Activated CD4-positive, CD25-positive, alpha-beta regulatory T cell treated with anti-CD3 and anti-CD28 coated beads, Interleukin-2, amount 50 U/mL, for 16 hours (primary cell): ENCODE results near the gene ACSM5.
"Not testable (repeated sequence)": the region's sequence is repeated elsewhere in the genome, so short reads cannot be mapped to it uniquely, and the experiment has no call there.

Experiments
- DNase-seq: peaks from one replicate; pipeline ENCODE4 v3.0.0-alpha.2; 2020; ENCODE audit warnings: low read depth, low spot score

Gene ACSM5

GRCh38 chr16:20451364-20451763 is 42.0 kb downstream of the ACSM5 start, which contains the start of gene ACSM2A:
ACSM2A (plus strand) TSS chr16:20451521; CDS start chr16:20460115, 8,594 bp downstream.
- not testable (repeated sequence) for DNase-seq

DNA sequence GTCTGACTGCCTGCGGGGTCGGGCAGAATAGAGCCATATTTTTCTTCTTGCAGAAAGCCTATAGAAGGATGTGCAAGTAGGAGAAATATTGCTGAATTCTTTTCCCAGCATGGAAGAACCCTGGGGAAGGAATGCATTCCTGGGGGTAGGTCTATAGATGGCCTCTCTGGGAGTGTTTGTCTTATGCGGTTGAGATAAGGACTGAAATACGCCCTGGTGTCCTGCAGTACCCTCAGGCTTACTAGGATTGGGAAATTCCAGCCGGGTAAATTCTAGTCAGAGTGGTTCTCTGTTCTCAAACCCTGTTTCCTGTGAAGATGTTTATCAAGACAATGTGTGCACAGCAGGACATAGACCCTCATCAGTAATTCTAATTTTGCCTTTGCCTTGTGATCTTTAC is 44.3 kb downstream of the ACSM5 start:
- not testable (repeated sequence) for DNase-seq

GRCh38 chr16:20459227-20459626 is 49.9 kb downstream of the ACSM5 start:
- not testable (repeated sequence) for DNase-seq

DNA sequence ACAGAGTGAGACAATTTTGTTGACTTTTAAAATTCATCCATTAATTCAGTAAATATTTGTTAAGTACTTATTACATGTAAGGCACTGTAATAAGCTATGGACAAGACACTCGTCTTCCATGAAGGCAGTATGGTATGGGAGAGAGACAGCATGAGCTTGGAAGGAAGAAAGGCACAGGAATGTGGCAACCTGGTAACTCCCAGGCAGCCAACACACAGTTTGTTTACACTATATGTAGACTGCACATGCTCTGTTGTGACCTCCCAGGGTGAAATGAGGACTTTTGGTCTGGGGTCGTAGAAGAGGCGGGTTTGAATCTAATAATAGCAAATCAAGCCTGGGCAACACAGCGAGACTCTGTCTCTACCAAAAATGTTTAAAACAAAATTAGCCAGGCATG is 51.0 kb downstream of the ACSM5 start:
- not testable (repeated sequence) for DNase-seq

DNA sequence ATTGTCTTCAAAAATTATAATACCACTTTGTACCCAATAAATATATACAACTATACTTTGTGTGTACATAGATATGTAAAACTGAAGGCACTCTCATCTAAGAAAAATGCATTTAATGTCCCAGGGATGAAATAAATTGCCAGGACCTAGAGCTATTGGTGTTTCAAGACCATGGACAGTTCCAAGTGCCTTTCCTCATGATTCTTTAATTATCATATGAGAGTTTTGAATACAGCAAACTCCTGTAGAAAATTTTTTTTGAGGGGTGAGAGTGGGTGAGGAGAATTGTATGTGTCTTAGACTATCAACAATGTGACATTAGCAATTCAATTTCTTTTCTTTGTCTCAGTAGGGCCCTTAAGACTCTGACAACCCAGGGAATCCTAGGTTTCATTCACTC is 59.6 kb downstream of the ACSM5 start:
- DNase-seq = not testable (repeated sequence)

GRCh38 chr16:20469930-20470329 is 60.6 kb downstream of the ACSM5 start:
- not testable (repeated sequence) for DNase-seq

DNA sequence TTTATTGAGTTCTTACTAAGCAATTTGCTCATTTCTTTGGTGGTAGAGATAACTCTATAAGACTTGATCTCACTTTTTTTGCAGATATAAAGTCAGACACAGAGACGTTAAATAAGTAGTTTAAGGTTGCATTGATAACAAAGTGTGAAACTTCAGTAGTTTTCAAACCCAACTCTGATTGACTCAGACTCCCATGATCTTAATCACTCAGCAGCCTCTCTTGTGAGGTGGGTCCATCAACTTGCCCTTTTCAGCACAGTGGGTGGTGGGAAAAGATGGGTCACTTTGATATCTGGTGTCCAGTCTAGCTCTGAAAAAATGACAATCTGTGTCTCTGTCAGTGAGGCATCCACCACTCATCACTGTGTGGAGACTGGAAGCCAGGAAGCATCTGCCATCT is 61.4 kb downstream of the ACSM5 start:
- DNase-seq = not testable (repeated sequence)

DNA sequence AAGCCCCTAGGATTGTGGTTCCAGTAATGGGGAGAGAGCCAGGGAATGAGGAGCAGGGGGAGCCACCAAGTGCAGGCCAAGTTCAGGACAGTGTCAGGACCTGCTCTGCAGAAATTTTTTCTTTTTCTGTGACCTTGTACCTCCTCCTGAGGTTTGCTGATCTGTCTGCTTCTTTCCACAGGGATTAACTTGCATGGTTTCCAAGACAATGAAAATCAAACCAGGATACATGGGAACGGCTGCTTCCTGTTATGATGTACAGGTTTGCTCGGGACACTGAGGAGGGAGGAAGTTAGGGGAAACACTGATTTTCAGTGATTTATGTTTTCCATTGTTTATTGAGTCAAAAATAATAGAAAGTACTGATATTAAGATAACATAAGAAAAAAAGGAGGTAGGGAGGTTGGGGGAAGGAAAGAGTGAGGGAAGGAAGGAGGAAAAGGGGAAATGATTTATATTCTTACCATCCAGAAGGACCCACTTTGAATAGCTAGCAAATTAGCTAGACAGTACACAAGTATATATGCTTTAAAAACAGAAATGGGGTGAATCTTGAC is 67.9 kb downstream of the ACSM5 start:
- not testable (repeated sequence) for DNase-seq

DNA sequence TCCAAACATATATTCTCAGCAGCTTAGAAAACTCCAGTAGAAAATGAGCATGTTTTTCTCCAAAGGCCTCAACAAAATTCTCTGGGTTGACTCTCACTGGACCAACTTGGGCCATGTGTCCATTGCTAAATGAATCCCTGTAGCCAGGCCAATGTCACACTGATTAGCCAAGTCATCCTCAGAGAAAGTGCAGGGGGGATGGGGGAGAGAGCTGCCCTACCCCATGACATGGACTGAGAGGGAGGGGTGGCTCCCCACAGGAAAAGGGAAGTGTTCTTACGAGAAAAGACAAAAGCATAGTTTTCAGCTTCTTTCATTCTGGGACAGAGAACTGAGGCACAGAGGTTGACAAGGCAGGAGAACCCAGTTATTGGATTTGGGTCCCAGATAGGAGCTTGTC is 74.7 kb downstream of the ACSM5 start:
- not testable (repeated sequence) for DNase-seq

DNA sequence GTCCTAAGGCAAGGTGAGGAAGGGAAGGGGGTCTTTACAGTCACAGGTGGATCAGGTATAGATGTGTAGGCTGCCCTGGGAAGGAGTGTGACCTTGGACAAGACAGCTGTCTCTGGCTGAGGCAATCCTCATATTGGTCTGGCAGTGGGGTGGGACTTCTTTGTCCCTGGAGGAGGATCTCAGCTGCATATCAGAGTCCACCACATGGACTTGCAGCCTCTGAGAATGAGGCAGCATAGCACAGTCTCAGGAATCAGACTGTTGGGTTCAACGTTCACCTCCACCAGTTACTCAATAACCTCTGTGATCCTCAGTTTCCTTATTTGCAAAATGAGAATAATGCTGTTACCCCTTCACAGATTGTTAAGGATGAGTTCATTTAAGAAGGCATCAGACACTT is 75.4 kb downstream of the ACSM5 start:
- no peak for DNase-seq

- no peak for DNase-seq
Observed at GRCh38 chr16:20485408-20485807, 76.1 kb downstream of the ACSM5 start.
